Progenitor cell of endocrine pancreas (in vitro differentiated cells): Measurements from ENCODE around the gene CTNNA3. TPM values are rescaled to one million over a fixed set of nuclear protein-coding genes. Genes with fewer than 3 reads are reported as not detected.

ENCODE experiments used
- DNase-seq: peaks from one replicate; pipeline ENCODE4 v3.0.0; 2021; ENCODE audit warnings: low spot score; ENCODE audit not compliant: unreplicated experiment
- H3K27ac Mint-ChIP-seq: 2 replicates; pipeline ENCODE4 v1.8.0; 2021; ENCODE audit warnings: mild to moderate bottlenecking, moderate library complexity, mixed read lengths
- H3K27me3 Mint-ChIP-seq: 2 replicates; pipeline ENCODE4 v1.8.0; 2021; ENCODE audit warnings: mixed read lengths
- H3K36me3 Mint-ChIP-seq: 2 replicates; pipeline ENCODE4 v1.8.0; 2022; ENCODE audit warnings: mixed read lengths; ENCODE audit not compliant: insufficient read depth
- H3K4me1 Mint-ChIP-seq: 2 replicates; pipeline ENCODE4 v1.8.0; 2021; ENCODE audit warnings: low read depth, mixed read lengths
- H3K4me3 Mint-ChIP-seq: 2 replicates; pipeline ENCODE4 v1.8.0; 2021; ENCODE audit warnings: low read depth, mild to moderate bottlenecking, moderate library complexity, mixed read lengths
- H3K9me3 Mint-ChIP-seq: 2 replicates; pipeline ENCODE4 v1.8.0; 2021; ENCODE audit warnings: low read depth, mixed read lengths
- CTCF ChIP-seq: fragments of 200-600 bp; sonication (generic); IDR thresholded peaks from one replicate; pipeline ENCODE4 v1.5.0; 2021; ENCODE audit warnings: antibody characterized with exemption, mild to moderate bottlenecking; ENCODE audit not compliant: unreplicated experiment
- total RNA-seq: library from RNA; stranded (reverse); gene quantifications from 2 replicates; pipeline ENCODE4 v1.2.1, GENCODE V29; 2021

Gene CTNNA3
- total RNA-seq, 1 donor from 2014 or later = 1.7 TPM

DNA sequence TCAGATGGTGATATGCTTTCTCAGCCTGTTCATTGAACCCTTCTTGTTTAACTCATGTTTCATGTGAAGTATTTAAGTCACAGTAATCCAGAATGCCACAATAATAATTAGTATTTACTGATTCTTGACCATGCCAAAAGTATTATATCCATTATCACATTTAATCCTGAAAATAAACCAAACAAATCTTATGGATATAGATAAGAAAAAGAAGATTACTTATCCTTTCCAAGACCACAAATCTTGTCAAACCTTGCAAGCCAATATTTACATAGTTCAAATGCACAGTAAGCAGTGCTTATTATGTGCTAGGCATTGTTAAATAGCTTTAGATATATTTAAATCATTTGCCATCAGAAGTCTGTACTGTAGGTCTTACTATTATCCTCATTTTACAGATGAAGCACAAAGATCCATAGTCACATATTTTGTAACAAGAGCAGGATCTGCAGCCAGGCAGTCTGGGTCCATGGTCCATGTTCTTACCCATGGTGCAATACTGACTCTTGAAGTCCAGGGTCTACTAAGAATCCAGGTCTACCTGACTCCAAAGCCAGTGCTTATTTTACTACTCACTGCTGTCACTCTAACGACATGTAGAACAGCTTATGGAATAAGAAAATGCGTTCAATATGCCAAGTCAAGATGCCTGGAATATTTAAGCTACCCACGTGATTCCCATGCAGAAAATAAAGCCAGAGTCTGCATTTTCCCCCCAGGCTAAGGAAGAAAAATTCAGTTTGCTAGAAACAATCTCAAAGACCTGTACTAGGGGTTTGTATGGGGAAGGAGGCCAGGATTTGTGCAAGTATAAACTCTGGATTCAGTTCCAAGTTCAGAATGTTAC lies 1755.0 kb downstream of the CTNNA3 start:
- Mint-ChIP-seq H3K4me1 (peaks cover 3% of the 10 kb centered on the region), H3K4me3 (no peak overlapping the region)

DNA sequence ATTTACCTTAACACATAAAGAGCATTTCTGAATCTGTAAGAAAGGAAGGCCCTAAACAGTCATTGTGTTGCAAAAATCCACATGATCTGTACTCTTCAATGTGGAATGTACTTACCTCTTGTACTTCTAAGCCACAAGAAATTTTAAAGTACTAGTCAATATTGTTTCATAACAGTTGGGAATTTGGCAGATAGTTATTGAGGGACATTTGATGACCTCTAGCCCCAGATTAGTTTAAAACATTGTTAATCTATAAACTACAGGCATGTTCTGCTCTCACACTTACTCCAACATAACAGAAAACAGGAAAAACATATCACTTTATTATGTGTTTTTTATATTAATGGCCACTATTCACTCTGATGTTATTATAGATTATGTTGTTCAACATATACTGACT lies 1755.9 kb downstream of the CTNNA3 start:
- no peaks in the 10 kb centered on the region for H3K9me3 Mint-ChIP-seq
- TF ChIP-seq CTCF = no peak
- H3K36me3 Mint-ChIP-seq = no peaks in the 10 kb centered on the region
- H3K4me3 Mint-ChIP-seq = no peak overlapping the region
- no peak for DNase-seq
- no peak overlapping the region for H3K27ac Mint-ChIP-seq
- peaks cover 3% of the 10 kb centered on the region for H3K4me1 Mint-ChIP-seq
- no peaks in the 10 kb centered on the region for H3K27me3 Mint-ChIP-seq

More for the DNA sequence above, 1755.0 kb downstream of the CTNNA3 start:
- no peak for TF ChIP-seq CTCF
- no peak for DNase-seq
- no peaks in the 10 kb centered on the region for H3K9me3 Mint-ChIP-seq
- H3K27me3 Mint-ChIP-seq = no peaks in the 10 kb centered on the region
- no peak overlapping the region for H3K27ac Mint-ChIP-seq
- no peaks in the 10 kb centered on the region for H3K36me3 Mint-ChIP-seq

DNA sequence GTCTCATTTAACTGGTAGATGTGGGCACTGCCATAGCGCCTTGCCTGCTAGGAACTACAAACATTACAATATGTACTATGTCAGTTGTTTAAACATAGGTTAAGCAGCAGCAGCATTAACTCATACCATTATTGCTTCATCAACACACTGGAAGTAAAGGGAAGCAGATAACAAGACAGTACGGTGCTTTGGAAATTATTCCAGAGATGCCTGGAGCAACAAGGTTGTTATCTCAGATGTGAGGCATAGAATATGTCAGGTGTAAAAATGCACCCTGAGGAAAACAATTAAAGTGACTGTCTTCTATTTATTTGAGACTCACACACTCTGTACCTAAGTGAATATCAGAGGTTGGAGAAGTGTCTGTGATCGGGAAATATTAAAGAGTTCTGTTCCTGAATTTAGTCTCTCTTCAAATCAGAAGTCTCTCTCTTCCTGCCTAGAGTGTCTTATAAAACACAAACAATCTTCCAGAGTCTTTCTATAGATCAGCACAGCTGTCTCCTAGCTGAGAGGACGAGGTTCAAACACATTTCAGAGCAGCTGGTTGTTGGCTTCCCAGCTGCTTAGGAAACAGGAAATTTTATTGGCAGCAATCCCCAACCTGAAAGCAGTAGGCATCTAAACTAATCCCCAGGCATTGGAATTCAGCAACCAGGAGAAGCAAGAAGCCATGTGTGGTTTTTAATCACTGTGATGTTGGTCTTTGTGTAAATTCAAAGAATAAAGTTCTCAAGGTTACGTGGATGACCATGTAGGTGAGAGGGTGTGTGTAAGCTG lies 1764.5 kb downstream of the CTNNA3 start:
- Mint-ChIP-seq H3K4me1 (peaks cover 2% of the 10 kb centered on the region), H3K9me3 (no peaks in the 10 kb centered on the region), H3K36me3 (no peaks in the 10 kb centered on the region), H3K4me3 (no peak overlapping the region), H3K27me3 (no peaks in the 10 kb centered on the region), H3K27ac (no peak overlapping the region)
- no peak for TF ChIP-seq CTCF
- DNase-seq = no peak

- Mint-ChIP-seq H3K27me3 (no peaks in the 10 kb centered on the region), H3K36me3 (no peaks in the 10 kb centered on the region), H3K4me3 (no peak overlapping the region), H3K27ac (no peak overlapping the region), H3K4me1 (peaks cover 37% of the 10 kb centered on the region), H3K9me3 (peaks cover 3% of the 10 kb centered on the region)
- no peak for DNase-seq
- no peak for TF ChIP-seq CTCF
Measured at GRCh38 chr10:65911151-65911835, 1784.7 kb downstream of the CTNNA3 start.

DNA sequence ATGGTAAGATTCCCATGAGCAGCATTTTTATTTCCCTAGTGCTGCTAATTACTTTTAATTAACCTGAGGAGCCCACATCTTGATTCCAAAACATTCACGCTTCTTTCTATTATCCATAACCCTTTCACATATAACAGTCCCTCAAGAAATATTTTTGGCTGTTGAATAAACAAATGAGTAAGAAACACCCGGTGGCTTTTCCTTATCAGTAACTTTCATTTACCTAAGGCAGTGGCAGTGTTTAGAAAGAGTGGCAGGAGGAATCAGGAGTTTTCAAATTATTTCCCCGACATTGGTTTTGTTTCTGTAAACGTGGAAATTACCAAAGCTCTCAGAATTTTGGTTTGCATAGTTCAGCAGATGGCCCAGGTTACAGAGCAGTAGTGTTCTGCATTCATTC lies 1785.8 kb downstream of the CTNNA3 start:
- Mint-ChIP-seq H3K4me1 (peaks cover 37% of the 10 kb centered on the region), H3K27ac (peak overlapping the region; percentile 30), H3K4me3 (no peak overlapping the region), H3K27me3 (no peaks in the 10 kb centered on the region), H3K9me3 (peaks cover 3% of the 10 kb centered on the region), H3K36me3 (no peaks in the 10 kb centered on the region)
- no peak for DNase-seq
- no peak for TF ChIP-seq CTCF
